Testis (tissue), 3 donors: Measurements from ENCODE around the gene TUBGCP3. TPM values are rescaled to one million over a fixed set of nuclear protein-coding genes. Genes with fewer than 3 reads are reported as not detected.
A peak's percentile ranks its signal among the peaks of the same experiment; 100 is the strongest.

Source experiments
- DNase-seq: peaks from one replicate; pipeline ENCODE4 v3.0.0-alpha.2; 2019
- H3K27ac ChIP-seq, 2 donors: fragments of 200-600 bp; sonication (generic); one replicate each; pipeline ENCODE4 v1.5.1; 2019
- H3K27me3 ChIP-seq: fragments of 200-600 bp; sonication (generic); one replicate; pipeline ENCODE4 v1.5.1; 2019
- H3K36me3 ChIP-seq: fragments of 200-600 bp; sonication (generic); one replicate; pipeline ENCODE4 v1.5.1; 2017; ENCODE audit warnings: low read depth; ENCODE audit errors: missing control alignments
- H3K4me1 ChIP-seq: fragments of 200-600 bp; sonication (generic); one replicate; pipeline ENCODE4 v1.5.1; 2019
- H3K4me3 ChIP-seq, 2 donors: fragments of 200-600 bp; sonication (generic); one replicate each; pipeline ENCODE4 v1.5.1; 2017 to 2019
- H3K9me3 ChIP-seq: fragments of 200-600 bp; sonication (generic); one replicate; pipeline ENCODE4 v1.5.1; 2017
- POLR2A ChIP-seq: fragments of 450-650 bp; IDR thresholded peaks from one replicate; pipeline ENCODE4 v1.6.1; 2017; ENCODE audit warnings: antibody characterized with exemption, mild to moderate bottlenecking, moderate library complexity
- WGBS, 2 donors: methylation state at CpG; one replicate each; pipeline ENCODE4 v1.1.5; 2018; 5-methylcytosine and 5-hydroxymethylcytosine counted together
- intact Hi-C: fragments of 100-400 bp; cut with DNase I; formaldehyde crosslinking; loops from one replicate; pipeline ENCODE4 v1.15.1; 2023; ENCODE audit warnings: low total_unique reads
- polyA plus RNA-seq: library from polyadenylated mRNA; stranded (reverse); fragments of 350-450 nt; fragmentation: Illumina TruSeq; extraction: RNeasy Lipid Tissue Mini Kit (QIAGEN cat#74804); gene quantifications from one replicate; pipeline ENCODE4 v1.2.3, GENCODE V29; 2014; ENCODE audit warnings: low read depth, low replicate concordance; ENCODE audit not compliant: insufficient read depth
- total RNA-seq, 2 donors: library from RNA; depleted of rRNA; stranded (reverse); fragments of >200 nt; gene quantifications; one replicate each; pipeline ENCODE4 v1.2.3, GENCODE V29; 2016
- TF ChIP-seq, protein P1 (sequence below), 3 experiments: fragments of 450-650 bp in 2 of 3; fragments of 200-600 bp in 1 of 3; sonication (generic) in 1 of 3; IDR thresholded peaks; one replicate each; pipeline ENCODE4 v1.5.1; 2016 to 2019; ENCODE audit warnings: antibody characterized with exemption in 3 of 3, mild to moderate bottlenecking in 2 of 3, moderate library complexity in 1 of 3

TUBGCP3 gene
- total and polyA plus RNA-seq, 3 donors from 2014 or later, result 42.4 to 53.1 (median 53.1) TPM

DNA sequence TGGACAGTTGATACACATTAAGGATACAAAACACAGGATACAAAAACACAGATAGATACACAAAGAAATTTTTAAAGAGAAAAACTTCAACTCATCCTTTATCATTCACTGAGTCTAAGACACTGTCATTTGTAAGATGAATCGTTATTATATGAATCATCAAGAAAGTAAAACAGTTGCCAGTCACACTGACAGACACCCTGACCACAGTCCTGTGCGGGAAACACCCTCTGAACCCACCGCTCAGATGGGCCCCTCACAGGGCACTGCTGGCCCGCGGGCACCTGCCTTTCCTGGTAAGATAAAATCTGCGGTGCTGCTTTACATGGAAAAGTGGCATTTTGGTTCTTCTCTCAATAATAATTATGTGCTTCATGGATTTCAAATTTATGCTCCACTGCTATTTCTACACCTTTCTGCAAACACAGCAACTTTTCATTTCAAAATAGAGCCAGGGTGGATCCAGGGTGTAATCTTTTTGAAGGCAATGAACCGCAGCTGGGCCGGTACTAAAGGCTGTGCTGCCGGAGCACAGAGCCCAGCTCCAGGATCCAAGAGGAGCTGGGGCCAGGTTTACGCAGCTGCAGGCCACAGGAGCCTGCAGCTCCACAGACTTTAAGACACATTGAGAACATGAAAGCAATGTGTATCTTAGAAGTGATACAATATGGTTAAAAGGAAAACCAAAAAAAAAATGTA, 76.8 kb downstream of the TUBGCP3 start:
- no peak for TF ChIP-seq POLR2A
- TF ChIP-seq, protein P1, sequence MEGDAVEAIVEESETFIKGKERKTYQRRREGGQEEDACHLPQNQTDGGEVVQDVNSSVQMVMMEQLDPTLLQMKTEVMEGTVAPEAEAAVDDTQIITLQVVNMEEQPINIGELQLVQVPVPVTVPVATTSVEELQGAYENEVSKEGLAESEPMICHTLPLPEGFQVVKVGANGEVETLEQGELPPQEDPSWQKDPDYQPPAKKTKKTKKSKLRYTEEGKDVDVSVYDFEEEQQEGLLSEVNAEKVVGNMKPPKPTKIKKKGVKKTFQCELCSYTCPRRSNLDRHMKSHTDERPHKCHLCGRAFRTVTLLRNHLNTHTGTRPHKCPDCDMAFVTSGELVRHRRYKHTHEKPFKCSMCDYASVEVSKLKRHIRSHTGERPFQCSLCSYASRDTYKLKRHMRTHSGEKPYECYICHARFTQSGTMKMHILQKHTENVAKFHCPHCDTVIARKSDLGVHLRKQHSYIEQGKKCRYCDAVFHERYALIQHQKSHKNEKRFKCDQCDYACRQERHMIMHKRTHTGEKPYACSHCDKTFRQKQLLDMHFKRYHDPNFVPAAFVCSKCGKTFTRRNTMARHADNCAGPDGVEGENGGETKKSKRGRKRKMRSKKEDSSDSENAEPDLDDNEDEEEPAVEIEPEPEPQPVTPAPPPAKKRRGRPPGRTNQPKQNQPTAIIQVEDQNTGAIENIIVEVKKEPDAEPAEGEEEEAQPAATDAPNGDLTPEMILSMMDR (IDR thresholded peaks at IDR 0.05), result no peak
- Histone ChIP-seq H3K27me3 (no peaks in the 10 kb centered on the region), H3K9me3 (no peaks in the 10 kb centered on the region), H3K4me1 (no peaks in the 10 kb centered on the region), H3K27ac (no peak overlapping the region), H3K4me3 (no peak overlapping the region), H3K36me3 (no peaks in the 10 kb centered on the region)
- intact Hi-C loops, result no loop called here
- DNase-seq, result no peak
- 84 to 93% methylated on average over 10 of the region's 10 CpGs for WGBS, 2 donors

DNA sequence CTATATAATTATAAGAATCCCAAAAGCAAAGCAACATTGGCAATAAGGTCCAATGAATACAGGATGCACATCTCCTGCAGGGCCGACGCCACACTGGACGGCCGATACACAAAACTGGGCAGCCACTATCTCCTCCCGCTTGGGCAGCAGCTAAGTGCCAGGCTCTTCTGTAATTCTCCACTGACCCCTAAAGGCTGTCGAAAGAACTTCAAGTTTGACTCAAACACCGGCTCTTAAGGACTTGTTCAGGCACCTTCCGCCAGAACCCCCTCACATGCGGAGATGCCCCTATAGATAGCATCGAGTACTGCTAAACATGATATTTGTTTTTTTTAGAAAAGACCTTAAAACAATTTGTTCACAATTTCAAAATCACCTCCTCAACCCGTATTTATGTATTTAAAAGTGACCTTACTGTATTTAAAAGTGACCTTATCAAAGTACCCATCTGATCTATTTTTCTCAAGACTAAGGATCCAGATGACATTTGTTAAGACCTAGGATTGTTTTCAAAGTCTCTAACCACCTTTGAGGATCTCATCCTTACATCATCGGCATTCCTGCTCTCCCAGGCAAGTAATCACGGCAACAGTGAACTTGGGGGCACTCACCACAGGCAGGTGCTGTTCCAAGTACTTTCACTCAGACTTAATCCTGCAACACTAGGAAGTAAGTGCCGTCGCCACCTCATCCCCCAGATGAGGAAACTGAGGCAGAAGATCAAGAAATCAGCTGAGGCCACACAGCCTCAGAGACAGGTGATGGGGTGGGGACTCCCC, 77.8 kb downstream of the TUBGCP3 start:
- 72 to 74% methylated on average over 15 of the region's 15 CpGs for WGBS, 2 donors
- Histone ChIP-seq H3K4me3 (no peak overlapping the region), H3K27me3 (no peaks in the 10 kb centered on the region), H3K27ac (no peak overlapping the region), H3K4me1 (no peaks in the 10 kb centered on the region), H3K36me3 (no peaks in the 10 kb centered on the region), H3K9me3 (no peaks in the 10 kb centered on the region)
- DNase-seq, result peak; percentile 54
- intact Hi-C loops, result no loop called here
- TF ChIP-seq, protein P1 (IDR thresholded peaks at IDR 0.05), result peak in 2 of 3 experiments; percentile 24 to 40
- no peak for TF ChIP-seq POLR2A

DNA sequence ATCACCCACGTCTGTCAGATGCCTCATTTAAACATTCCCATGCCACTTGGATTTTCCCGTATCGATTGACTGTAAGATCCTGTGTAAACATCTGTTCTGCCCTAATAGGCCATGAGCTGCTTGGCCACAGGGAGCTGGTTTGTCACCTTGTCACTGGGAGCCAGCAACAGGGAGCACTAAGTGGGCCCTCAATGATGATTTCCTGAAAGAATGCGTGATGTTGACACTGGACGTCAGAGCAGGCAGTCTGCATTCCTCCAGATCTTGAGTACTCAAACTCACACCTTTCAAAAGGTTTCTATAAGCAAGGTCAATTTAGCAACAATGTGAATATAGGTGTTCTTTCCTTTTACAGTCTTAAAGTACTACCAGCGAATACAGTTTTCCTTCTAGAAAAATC, 78.8 kb downstream of the TUBGCP3 start:
- intact Hi-C loops, result no loop called here
- no peak overlapping the region for H3K4me3 ChIP-seq
- no peaks in the 10 kb centered on the region for H3K4me1 ChIP-seq
- no peak for DNase-seq
- TF ChIP-seq, protein P1 (IDR thresholded peaks at IDR 0.05), result no peak
- TF ChIP-seq POLR2A, result no peak
- no peaks in the 10 kb centered on the region for H3K27me3 ChIP-seq
- no peak overlapping the region for H3K27ac ChIP-seq
- WGBS, 2 donors, result 93 to 96% methylated on average over 6 of the region's 6 CpGs
- no peaks in the 10 kb centered on the region for H3K9me3 ChIP-seq
- no peaks in the 10 kb centered on the region for H3K36me3 ChIP-seq

DNA sequence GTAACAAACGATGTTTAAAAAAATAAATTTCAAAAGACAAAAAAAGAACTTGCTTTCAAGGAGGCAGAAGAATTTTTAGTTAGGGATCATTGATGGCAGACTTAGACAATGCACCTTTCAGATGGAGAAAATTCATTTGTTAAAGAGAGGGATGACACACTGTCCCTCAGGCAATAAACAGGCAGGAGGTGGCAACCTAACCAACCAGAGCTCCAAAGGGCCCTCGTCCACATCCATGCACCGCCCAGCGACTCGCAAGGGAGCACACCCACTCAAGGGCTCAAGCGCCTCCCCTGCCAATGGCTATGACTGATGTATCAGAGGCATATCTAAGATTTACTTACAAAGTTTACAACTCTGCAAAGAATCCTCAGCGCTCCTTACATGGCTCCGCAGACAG, 81.9 kb downstream of the TUBGCP3 start:
- no peaks in the 10 kb centered on the region for H3K36me3 ChIP-seq
- TF ChIP-seq POLR2A, result no peak
- TF ChIP-seq, protein P1 (IDR thresholded peaks at IDR 0.05), result no peak
- no peak overlapping the region for H3K27ac ChIP-seq
- no peaks in the 10 kb centered on the region for H3K27me3 ChIP-seq
- no peak for DNase-seq
- H3K4me1 ChIP-seq, result peaks cover under 1% of the 10 kb centered on the region
- no peaks in the 10 kb centered on the region for H3K9me3 ChIP-seq
- H3K4me3 ChIP-seq, result no peak overlapping the region
- 93 to 94% methylated on average over 8 of the region's 8 CpGs for WGBS, 2 donors
- intact Hi-C loops, result no loop called here
